Heart left ventricle (tissue), 16 donors: ENCODE measurements around the gene TEX9. TPM values are rescaled to one million over a fixed set of nuclear protein-coding genes. Genes with fewer than 3 reads are reported as not detected.

Source experiments
- ATAC-seq, 4 donors: fragments of 200-7000 bp; cut with Tn5 transposase; one replicate each; pipeline ENCODE4 v1.9.1; 2020 to 2022; ENCODE audit warnings: moderate library complexity in 4 of 4, mild to moderate bottlenecking in 3 of 4, moderate number of reproducible peaks in 1 of 4
- DNase-seq, 5 donors: peaks; one replicate each; pipeline ENCODE4 v3.0.0-alpha.2; 2020
- H3K27ac ChIP-seq, 12 donors: fragments of 200-600 bp; sonication (generic) in 4 of 12; one replicate each; pipeline versions ENCODE4 v1.5.0 to v1.8.0; 2016 to 2022; ENCODE audit warnings: mild to moderate bottlenecking in 2 of 12
- H3K27me3 ChIP-seq, 9 donors: fragments of 200-600 bp; sonication (generic) in 2 of 9; one replicate each; pipeline versions ENCODE4 v1.5.1 to v1.8.0; 2016 to 2022; ENCODE audit warnings: mild to moderate bottlenecking in 3 of 9
- H3K36me3 ChIP-seq, 9 donors: fragments of 200-600 bp; sonication (generic) in 2 of 9; one replicate each; pipeline versions ENCODE4 v1.5.0 to v1.8.0; 2018 to 2022; ENCODE audit warnings: mild to moderate bottlenecking in 2 of 9
- H3K4me1 ChIP-seq, 12 donors: fragments of 200-600 bp; sonication (generic) in 4 of 12; one replicate each; pipeline versions ENCODE4 v1.5.0 to v1.8.0; 2016 to 2022; ENCODE audit warnings: mild to moderate bottlenecking in 3 of 12
- H3K4me3 ChIP-seq, 12 donors: fragments of 200-600 bp; sonication (generic) in 4 of 12; one replicate each; pipeline versions ENCODE4 v1.5.0 to v1.8.0; 2017 to 2022; ENCODE audit warnings: mild to moderate bottlenecking in 9 of 12, moderate library complexity in 4 of 12
- H3K9me3 ChIP-seq, 12 donors: fragments of 200-600 bp; sonication (generic) in 4 of 12; one replicate each; pipeline versions ENCODE4 v1.5.0 to v1.8.0; 2016 to 2022; ENCODE audit warnings: mild to moderate bottlenecking in 1 of 12
- POLR2A ChIP-seq, 2 donors: fragments of 450-650 bp; IDR thresholded peaks; one replicate each; pipeline ENCODE4 v1.6.1; 2017; ENCODE audit warnings: antibody characterized with exemption in 2 of 2, mild to moderate bottlenecking in 2 of 2, moderate library complexity in 2 of 2
- WGBS, 4 donors: extraction: QIAGEN DNeasy Blood & Tissue Kit in 2 of 4; methylation state at CpG; one replicate each; pipeline versions ENCODE4 v1.1.5 to v1.1.7; 2013 to 2018; 5-methylcytosine and 5-hydroxymethylcytosine counted together
- intact Hi-C, 10 donors: fragments of 100-400 bp; cut with DNase I; formaldehyde crosslinking; loops; one replicate each; pipeline versions ENCODE4 v1.11.1 to v1.14.2; 2022
- polyA plus RNA-seq, 2 donors: library from polyadenylated mRNA; stranded (reverse); fragments of 200-250 nt; gene quantifications; one replicate each; pipeline ENCODE4 v1.2.3, GENCODE V29; 2013
- total RNA-seq, 9 donors: library from RNA; depleted of rRNA in 2 of 9; stranded (reverse); fragments of >200 nt in 2 of 9; fragmentation: NEBNext Ultra II Directional in 3 of 9; extraction: Animal tissue kit (Norgen Biotek cat#: 25700) in 3 of 9; gene quantifications; one replicate each; pipeline versions ENCODE4 v1.1.0 to v1.2.4, GENCODE V29; 2016 to 2023
- TF ChIP-seq, protein P1 (sequence below), 12 donors: fragments of 200-600 bp; sonication (generic) in 4 of 12; IDR thresholded peaks; one replicate each; pipeline versions ENCODE4 v1.5.0 to v1.8.0; 2018 to 2022; ENCODE audit warnings: antibody characterized with exemption in 12 of 12, mild to moderate bottlenecking in 5 of 12
- donor health status: ischemic (EF 13 %, LVEDD 7.1; RV severe dilation, severe dysfunction).
- donor health status: healthy with polysubstance abuse.
- donor health status: DM: no; HTN: yes; CAD: no.
- donor health status: DM: no; HTN: no; CAD: no.
- donor health status: ischemic (EF 25% LVEDD 6.9; RV normal size, moderate dysfunction).
- donor health status: ischemic (EF 25% LVEDD 5.7; RV mildly dilated, moderate dysfunction).
- donor health status: healthy.
- donor health status: DM: yes; HTN: yes; CAD: no.
- donor health status: ischemic (EF 35%, LVEDD 5.7; RV mildly dilated, moderate dysfunction).
- donor health status: nonischemic (EF 11% LVEDD 7.7; RV severe dilation, severe dysfunction).
- donor health status: DM: yes; HTN: yes; CAD: no.
- donor health status: PGD.
- donor health status: ischemic (EF 29% LVEDD 5.4; RV normal size, mild dysfunction).
- donor health status: nonischemic (EF 23%, LVEDD 6.1; RV moderate dilation, normal function).

Gene TEX9
- total and polyA plus RNA-seq, 11 donors, result 0.19 to 1.6 (median 0.75) TPM; not detected in 2

DNA sequence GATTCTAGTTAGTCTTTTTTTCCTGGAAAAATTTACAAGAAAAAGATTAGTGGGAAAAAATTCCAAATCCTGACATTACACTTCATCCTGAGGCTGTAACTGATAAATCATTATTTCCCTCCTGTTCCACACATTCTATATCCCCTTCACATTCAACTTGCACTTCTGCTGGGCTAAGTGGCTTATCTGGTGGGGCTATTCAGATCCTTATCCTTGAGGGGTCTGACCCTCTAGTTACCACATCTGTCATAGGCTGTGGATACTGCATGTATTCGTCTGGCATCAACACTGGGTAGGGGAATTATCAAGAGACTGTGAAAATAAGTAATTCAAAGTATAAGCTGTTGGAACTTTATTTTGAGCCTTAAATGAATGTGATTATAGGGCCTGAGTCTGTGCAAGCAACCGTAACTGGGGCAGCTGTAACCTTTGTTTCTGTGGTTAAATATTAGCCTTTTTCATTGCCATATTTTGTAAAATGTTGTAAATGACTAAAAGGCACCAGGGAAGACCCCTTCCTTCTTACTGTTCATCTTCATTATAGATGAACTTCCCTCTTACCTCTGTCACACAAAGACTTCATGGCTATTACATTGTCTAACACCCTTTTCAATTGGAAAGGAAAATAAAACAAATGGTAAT is 28.0 kb upstream of the TEX9 start:
- Histone ChIP-seq H3K27ac (no peak overlapping the region), H3K36me3 (no peaks in the 10 kb centered on the region), H3K9me3 (peaks cover 0 to 21% (median 6%) of the 10 kb centered on the region in 12 donors), H3K27me3 (no peaks in the 10 kb centered on the region), H3K4me1 (no peaks in the 10 kb centered on the region), H3K4me3 (no peak overlapping the region)
- ATAC-seq (no peak), DNase-seq (no peak)
- 53 to 72% (median 69%) methylated on average over 2 of the region's 2 CpGs for WGBS, 4 donors
- intact Hi-C loops, result no loop called here
- TF ChIP-seq, protein P1, sequence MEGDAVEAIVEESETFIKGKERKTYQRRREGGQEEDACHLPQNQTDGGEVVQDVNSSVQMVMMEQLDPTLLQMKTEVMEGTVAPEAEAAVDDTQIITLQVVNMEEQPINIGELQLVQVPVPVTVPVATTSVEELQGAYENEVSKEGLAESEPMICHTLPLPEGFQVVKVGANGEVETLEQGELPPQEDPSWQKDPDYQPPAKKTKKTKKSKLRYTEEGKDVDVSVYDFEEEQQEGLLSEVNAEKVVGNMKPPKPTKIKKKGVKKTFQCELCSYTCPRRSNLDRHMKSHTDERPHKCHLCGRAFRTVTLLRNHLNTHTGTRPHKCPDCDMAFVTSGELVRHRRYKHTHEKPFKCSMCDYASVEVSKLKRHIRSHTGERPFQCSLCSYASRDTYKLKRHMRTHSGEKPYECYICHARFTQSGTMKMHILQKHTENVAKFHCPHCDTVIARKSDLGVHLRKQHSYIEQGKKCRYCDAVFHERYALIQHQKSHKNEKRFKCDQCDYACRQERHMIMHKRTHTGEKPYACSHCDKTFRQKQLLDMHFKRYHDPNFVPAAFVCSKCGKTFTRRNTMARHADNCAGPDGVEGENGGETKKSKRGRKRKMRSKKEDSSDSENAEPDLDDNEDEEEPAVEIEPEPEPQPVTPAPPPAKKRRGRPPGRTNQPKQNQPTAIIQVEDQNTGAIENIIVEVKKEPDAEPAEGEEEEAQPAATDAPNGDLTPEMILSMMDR (IDR thresholded peaks at IDR 0.05), result no peak
- no peak for TF ChIP-seq POLR2A (IDR thresholded peaks at IDR 0.05)

DNA sequence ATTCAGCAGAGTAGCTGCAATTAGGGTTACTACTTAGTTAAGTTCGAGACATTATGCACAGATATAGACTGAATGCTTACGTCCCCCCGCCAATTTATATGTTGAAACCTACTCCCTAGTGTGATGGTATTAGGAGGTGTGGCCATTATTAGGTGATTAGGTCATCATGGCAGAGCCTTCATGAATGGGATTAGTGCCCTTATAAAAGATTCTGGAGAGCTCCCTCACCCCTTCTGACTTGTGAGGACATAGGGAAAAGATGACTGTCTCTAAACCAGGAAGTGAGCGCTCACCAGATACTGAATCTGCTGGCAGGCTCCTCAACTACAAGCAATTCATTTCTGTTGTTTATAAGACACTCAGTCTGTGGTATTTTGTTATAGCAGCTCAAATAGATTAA is 25.6 kb upstream of the TEX9 start:
- H3K4me1 ChIP-seq, result no peaks in the 10 kb centered on the region
- TF ChIP-seq POLR2A (IDR thresholded peaks at IDR 0.05), result no peak
- TF ChIP-seq, protein P1 (IDR thresholded peaks at IDR 0.05), result no peak
- H3K36me3 ChIP-seq, result no peaks in the 10 kb centered on the region
- 73 to 100% (median 88%) methylated on average over 4 of the region's 4 CpGs for WGBS, 4 donors
- no peak for ATAC-seq
- H3K27me3 ChIP-seq, result no peaks in the 10 kb centered on the region
- H3K4me3 ChIP-seq, result no peak overlapping the region
- H3K27ac ChIP-seq, result no peak overlapping the region
- DNase-seq, result no peak
- intact Hi-C loops, result no loop called here
- H3K9me3 ChIP-seq, result peaks cover 0 to 1% (median 0%) of the 10 kb centered on the region in 12 donors

DNA sequence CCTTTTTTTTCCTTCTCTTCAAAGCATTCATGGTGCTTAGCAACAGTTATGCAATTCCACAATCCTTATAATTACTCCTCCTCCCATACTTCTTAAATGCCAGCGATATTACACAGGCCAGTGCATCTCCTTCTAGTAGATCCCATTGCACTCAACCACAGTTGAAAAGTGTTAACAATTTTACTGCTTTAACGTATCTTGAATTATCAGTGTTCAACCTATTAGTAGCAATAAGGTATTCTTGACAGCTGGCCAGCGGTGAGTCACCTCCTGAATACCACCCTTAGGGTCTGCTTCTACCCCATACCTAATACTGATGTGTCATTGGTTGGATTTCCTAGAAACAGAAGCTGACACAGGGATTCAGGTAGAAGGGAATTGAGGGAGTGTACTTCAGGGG is 24.0 kb upstream of the TEX9 start:
- H3K9me3 ChIP-seq, result no peaks in the 10 kb centered on the region
- intact Hi-C loops, result no loop called here
- 77 to 85% (median 78%) methylated on average over 3 of the region's 3 CpGs for WGBS, 4 donors
- DNase-seq, result no peak
- no peaks in the 10 kb centered on the region for H3K27me3 ChIP-seq
- no peak overlapping the region for H3K4me3 ChIP-seq
- TF ChIP-seq, protein P1 (IDR thresholded peaks at IDR 0.05), result no peak
- TF ChIP-seq POLR2A (IDR thresholded peaks at IDR 0.05), result no peak
- no peak for ATAC-seq
- H3K36me3 ChIP-seq, result no peaks in the 10 kb centered on the region
- no peak overlapping the region for H3K27ac ChIP-seq
- H3K4me1 ChIP-seq, result no peaks in the 10 kb centered on the region

DNA sequence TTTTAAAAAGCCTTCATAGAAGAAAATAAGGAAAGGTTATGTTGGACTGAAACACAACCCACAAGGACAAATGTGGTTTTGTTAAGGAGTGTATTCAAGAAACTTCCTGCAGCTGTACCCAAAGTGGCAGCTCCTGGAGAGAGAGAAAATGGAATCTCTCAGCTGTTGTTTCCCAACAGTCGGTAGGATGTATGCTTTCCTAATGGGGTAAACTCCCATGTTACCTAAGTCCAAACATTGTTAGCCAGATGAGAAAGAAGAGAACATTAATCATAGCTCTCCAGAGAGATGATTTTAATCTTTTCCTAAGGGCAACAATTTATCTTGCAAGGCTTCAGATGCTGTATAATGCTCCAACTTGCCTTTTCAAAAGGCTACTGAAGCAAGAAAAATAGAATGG is 22.6 kb upstream of the TEX9 start:
- Histone ChIP-seq H3K27ac (no peak overlapping the region), H3K4me3 (no peak overlapping the region), H3K9me3 (no peaks in the 10 kb centered on the region), H3K36me3 (no peaks in the 10 kb centered on the region), H3K4me1 (no peaks in the 10 kb centered on the region), H3K27me3 (no peaks in the 10 kb centered on the region)
- no peak for TF ChIP-seq POLR2A (IDR thresholded peaks at IDR 0.05)
- TF ChIP-seq, protein P1 (IDR thresholded peaks at IDR 0.05), result no peak
- ATAC-seq (no peak), DNase-seq (no peak)
- intact Hi-C loops, result no loop called here
- 27 to 64% (median 38%) methylated on average over 1 of the region's 1 CpG for WGBS, 4 donors
